Measurements from ENCODE around the gene KRIT1.
"Not testable (repeated sequence)": the region's sequence is repeated elsewhere in the genome, so short reads cannot be mapped to it uniquely, and the experiment has no call there.

KRIT1 gene

DNA sequence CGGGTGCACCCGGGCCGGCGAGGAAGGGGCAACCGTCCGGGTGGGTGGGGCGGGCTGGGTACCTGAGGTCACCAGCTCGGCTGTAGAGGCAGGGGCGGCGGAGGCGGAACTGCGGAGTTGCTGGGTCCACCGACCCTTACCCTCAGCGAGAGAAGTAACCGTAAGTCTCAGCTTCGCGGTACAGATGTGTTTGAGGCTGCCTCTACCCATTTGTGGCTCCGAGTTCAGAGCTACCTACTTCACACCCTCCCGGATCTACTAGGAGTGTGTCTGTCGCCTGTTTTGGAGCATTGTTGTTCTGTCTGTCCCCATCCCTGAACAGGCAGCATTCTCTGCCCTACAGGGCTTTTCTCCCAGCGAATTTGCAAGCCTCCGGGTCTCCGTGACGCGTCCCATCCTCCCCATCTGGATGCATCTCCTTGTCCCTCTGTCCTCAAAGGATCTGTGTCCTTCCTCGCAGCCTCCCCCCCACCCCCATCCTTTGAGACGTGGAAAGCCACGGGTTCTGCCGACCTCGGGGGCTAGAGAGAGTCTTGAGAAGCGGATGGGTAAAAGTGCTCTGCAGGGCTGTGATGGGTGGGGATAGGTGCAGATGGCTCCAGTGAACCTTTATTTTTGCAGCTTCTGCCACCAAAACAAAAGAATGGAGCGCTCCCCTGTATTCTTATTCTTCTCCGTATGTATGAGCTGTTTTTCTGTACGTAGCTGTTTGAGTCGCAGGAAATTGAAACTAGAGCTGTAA is 817 bp upstream of the KRIT1 start:
- no peak for DNase-seq (ENCODE audit: low read depth)

DNA sequence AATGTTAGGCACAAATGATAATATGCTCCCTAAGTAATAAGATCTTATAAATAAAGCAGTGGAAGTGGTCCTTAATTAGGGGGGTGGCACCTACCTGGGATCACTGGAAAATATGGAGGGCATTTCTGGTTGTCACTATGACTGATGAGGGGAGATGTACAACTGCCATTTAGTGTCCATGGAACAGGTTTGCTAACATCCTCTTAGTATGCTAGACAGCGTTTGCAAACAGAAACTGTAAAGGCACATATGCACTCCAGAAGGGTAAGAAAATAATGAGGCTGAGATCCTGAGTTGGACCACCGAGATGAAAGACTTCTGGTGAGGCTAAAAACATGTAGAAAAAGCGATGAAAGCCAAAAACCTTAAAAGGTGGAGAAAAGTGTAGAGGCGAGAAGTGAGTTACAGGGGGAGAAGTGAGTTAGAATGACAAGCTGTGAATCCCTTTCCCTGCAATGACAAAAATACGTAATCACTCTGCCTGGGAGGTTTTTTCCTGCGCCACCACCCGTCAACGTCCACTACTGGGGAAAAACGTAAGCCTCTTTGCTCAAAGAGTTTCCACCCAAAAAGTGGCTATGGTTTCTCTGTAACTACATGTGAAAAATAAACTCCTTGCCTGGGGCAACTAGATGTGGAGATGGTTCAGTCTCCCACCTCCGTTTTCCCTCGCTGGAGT is 767 bp downstream of the KRIT1 start:
- peak; percentile 1 for DNase-seq (ENCODE audit: low read depth)

DNA sequence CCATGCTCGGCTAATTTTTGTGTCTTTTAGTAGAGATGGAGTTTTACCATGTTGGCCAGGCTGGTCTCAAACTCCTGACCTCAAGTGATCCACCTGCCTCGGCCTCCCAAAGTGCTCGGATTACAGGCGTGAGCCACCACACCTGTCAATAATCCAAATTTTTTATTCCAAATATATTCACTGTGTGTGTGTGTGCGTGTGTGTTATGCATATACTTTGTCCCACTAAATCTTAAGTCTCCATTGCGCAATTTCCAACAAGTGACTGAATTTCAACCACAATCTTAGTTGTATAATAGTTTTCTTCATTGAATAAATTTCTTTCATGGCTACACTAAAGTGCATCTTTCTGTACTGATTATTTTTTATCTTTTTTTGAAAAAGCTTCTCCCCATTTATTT is 2.7 kb downstream of the KRIT1 start:
- no peak for DNase-seq (ENCODE audit: low read depth)

DNA sequence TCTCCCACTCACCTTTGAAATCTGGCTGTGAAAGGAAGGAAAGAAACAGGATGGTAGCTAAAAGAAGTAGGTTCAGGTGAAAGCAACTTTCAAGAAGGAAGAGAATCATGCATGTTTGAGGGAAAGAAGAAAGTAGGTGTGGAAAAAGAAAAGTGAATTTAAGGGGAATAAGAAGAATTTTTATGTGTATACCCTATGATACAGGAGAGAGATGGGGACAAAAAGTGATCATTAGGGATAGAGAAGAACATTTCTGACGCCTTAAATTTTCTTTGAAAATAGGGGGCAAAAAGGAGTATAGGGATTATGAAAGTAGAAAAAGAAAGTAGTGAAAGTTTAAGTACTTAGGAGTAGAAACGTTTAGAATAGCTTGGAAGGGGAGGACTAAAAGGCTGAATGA is 15.2 kb downstream of the KRIT1 start:
- no peak for DNase-seq (ENCODE audit: low read depth)

DNA sequence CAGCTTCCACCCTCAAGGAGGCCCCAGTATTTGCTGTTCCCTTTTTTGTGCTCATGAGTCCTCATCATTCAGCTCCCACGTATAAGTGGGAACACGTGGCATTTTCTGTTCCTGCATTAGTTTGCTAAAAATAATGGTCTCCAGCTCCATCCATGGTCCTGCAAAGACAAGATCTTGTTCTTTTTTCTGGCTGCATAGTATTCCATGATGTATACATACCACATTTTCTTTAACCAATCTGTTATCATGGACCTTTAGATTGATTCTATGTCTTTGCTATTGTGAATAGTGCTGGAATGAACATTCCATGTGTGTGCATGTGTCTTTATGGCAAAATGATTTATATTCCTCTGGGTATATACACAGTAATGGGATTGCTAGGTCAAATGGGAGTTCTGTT is 17.0 kb downstream of the KRIT1 start:
- DNase-seq (ENCODE audit: low read depth), result no peak

DNA sequence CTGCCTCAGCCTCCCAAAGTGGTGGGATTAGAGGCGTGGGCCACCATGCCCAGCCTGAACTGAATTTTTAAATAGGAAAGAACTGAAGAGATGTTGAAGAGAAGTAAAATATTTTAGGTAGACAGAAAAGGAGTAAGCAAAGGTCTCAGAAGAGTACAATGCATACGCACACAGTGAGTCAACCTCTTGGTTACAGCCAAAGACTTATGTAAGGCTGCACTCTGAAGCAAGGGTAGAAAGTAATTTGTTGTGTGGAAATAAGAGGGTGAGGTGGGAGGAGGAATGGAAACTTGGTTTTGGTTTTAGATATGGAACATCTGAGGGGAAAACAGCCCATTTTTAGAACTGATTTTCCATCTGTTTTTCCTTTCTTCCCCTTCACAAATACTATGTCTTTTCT is 17.6 kb downstream of the KRIT1 start:
- no peak for DNase-seq (ENCODE audit: low read depth)

DNA sequence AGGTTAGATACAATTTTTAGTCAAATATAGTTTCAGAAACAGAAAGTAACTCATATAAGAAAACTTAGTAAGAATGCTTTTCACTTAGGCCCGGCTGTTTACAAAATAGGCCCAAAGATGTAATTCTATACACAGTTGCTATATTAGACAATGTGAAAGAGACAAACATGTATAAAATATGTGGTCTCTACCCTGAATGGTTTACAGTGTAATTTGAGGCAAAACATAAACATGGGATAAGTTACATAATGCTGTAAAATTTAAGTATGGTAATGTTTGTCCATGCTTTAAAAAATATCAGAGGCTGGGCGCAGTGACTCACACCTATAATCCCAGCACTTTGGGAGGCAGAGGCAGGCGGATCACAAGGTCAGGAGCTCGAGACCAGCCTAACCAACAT is 18.7 kb downstream of the KRIT1 start:
- no peak for DNase-seq (ENCODE audit: low read depth)

DNA sequence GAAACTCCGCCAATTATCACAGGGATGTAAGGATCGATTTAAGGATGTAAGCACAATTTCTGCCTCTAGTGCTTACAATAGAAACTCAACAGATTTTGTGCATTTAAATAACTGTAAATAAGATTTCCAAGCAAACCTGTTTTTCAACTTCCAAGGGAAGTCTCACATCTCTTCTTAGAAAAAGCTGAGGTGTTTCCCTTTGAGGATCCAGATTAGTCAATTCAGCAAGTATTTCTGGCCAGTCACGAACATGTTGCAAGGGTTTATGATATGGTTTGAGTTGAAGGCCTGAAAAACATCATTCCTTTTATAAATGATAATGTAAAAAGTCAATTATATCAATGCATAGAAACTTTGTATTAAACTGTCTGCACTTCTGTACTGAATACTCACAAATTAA is 23.9 kb downstream of the KRIT1 start:
- no peak for DNase-seq (ENCODE audit: low read depth)

DNA sequence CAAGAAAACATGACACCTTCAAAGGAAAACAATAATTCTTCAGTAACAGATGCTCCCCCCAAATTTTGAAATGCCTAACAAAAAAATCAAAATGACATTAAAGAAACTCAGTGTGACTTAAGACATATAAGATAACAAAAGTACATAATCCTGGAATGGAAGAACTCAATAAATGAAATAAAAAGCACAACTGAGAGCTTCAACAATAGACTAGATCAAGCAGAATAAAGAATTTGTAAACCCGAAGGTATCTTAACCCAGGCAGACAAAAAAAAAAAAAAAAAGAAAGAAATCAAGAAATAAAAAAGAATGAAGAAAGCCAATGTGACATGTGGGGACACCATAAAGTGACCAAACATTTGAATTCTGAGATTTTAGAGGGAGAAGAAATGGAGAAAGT is 39.0 kb downstream of the KRIT1 start:
- no peak for DNase-seq (ENCODE audit: low read depth)

DNA sequence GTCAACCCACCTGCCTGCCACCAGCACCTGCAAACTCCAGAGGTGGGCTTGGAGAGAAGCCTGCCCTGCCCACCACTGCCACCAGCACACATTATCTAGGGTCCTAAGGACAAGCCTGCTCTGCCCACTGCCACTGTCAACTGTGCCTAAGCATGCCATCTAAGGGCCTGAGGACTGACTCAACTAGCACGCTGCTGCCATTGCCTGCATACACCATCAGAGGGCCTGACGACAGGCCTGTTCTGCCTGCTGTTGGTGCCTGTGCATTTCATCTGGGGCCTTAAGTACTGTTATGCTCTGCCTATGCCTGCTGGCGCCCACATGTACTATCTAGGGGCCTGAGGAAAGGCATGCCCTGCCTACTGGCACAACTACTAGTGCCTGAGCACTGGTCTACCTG is 39.7 kb downstream of the KRIT1 start:
- DNase-seq (ENCODE audit: low read depth), result no peak

DNA sequence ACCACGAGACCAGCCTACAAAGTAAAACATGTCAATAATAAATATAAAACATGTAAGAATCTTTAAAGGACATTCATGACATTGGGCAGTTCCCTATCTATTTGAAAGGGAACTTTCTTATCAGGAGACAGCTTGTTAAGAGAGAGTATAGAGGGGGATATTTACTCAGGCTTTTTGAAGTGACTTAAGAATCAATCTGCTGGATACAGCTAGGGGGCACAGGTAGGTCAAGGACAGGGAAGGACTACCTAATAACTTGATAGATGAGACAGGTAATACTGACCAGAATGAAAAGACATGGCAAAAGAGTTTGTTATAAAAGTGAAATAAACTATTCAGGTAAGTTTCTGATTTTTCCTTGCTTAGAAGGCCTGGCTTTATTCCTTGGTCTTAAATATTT is 44.9 kb downstream of the KRIT1 start:
- DNase-seq (ENCODE audit: low read depth), result no peak

DNA sequence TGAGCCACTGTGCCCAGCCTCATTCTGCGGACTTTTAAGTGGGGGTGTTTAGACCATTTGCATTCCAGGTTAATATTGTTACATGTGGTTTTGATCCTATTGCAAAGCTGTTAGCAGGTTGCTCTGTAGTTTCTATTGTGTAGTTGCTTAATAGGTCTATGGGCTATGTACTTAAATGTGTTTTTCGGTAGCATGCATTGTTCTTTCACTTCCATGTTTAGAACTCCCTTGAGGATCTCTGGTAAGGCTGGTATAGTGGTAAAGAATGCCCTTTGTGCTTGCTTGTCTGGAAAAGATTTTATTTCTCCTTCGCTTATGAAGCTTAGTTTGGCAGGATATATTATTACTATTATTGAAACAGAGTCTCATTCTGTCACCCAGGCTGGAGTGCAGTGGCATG is 53.4 kb downstream of the KRIT1 start:
- DNase-seq (ENCODE audit: low read depth), result no peak

DNA sequence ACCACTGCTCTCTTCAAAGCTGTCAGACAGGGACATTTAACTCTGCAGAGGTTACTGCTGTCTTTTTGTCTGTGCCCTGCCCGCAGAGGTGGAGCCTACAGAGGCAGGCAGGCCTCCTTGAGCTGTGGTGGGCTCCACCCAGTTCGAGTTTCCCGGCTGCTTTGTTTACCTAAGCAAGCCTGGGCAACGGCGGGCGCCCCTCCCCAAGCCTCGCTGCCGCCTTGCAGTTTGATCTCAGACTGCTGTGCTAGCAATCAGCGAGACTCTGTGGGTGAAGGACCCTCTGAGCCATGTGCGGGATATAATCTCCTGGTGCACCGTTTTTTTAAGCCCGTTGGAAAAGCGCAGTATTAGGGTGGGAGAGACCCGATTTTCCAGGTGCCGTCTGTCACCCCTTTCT is 56.5 kb downstream of the KRIT1 start:
- not testable (repeated sequence) for DNase-seq (ENCODE audit: low read depth)

DNA sequence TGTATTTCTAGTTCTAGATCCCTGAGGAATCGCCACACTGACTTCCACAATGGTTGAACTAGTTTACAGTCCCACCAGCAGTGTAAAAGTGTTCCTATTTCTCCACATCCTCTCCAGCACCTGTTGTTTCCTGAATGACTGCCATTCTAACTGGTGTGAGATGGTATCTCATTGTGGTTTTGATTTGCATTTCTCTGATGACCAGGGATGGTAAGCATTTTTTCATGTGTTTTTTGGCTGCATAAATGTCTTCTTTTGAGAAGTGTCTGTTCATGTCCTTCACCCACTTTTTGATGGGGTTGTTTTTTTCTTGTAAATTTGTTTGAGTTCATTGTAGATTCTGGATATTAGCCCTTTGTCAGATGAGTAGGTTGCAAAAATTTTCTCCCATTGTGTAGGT is 61.4 kb downstream of the KRIT1 start:
- DNase-seq (ENCODE audit: low read depth), result not testable (repeated sequence)

DNA sequence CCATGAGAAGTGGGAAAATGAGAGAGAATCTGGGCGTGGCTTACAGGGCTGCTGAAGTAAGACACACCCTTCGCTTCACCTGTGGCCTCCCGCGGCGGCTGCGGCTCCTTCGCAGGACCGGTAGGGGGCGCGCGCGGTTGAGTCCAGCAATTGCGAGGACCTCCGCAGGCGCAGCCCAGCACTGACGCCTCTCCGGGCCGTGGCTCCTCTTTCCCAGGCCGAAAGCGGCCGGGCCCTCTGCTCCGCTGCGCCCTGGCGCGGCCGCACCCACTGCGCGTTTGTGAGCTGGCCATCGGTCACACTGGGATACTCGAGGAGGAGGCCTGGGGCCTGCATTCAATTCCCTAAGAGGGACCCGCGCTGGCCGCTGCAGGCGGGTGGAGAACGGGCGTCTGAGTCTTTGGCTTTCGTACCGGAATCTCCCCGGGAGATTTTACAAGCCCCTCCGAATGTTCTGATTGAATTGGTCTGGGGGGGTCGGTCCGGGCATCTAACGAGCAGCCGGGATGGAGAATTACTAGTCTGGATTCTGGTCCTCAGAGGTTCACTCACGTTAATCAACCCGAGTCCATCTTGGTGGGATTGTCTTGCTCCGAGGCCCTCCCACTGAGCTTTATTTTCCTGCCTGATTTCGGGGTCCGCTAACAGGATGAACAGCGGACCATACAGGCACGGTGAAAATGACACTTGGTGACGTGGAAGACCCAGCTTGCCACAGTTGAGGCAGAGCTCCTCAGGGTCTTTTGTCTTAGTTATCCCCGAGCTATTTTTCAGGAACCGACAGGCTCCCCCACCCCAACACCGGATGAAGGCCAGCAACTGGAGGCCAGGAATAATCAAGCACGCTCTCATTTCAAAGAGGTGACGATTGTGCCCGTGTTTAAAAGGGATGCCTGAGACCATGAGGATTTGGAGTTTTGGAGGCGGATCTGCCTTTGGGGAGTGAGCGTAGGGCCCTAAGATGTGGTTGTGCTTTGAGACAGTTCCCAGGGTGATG is 66.5 kb downstream of the KRIT1 start, which contains the start of gene LRRD1:
TSS of gene LRRD1 (minus strand) at position 215 of the 997 bp plus-strand sequence. CDS start 13,940 bp downstream, outside the sequence.
- peak; percentile 80 for DNase-seq (ENCODE audit: low read depth)

DNA sequence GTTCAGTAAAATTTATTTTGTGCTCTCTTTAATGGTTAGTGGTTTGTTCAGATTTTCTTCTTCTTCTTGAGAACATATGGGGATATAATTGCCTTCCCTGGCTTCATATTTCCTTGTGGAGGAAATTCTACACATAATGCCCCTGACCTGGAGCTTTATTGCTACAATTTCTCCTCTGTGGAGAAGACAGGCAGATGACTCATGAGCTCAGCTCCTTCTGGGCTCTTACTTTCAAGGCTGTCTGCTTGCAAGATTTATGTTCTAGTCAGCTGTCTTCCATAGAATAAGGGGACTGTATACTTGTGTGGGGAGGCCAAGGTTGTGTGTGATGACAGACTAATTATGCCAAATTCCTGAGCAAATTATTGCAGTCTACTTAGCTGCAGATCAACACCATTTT is 68.4 kb downstream of the KRIT1 start:
- DNase-seq (ENCODE audit: low read depth), result no peak

DNA sequence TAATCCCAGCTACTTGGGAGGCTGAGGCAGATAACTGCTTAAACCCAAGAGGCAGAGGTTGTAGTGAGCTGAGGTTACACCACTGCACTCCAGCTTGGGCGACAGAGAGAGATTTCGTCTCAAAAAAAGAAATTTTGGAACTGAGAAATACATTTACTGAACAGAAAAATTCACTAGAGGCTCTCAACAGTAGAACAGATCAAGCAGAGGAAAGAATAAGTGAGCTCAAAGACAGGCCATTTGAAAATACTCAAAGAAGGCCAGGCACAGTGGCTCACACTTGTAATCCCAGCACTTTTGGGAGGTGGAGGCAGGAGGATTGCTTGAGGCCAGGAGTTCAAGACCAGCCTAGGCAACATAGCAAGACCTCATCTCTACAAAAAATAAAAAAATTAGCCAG is 76.2 kb downstream of the KRIT1 start:
- DNase-seq (ENCODE audit: low read depth), result not testable (repeated sequence)

DNA sequence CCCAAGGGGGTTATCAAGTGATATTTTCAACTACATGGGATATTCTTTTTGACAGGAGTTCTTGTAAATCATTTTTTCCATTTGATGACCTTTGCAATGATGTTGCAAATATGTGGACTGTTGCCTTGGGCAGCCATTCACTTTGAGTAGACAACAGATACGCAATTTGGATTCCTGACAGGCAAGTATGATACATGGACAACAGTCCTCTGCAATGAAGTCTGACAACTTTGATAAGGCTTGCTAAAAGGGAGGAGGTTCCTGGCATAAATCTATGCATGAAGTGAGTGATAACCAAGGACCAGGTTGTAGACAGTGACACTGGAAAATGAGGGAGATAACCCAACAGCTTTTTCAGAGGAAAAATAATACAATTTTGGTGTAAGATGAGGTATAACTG is 84.4 kb downstream of the KRIT1 start:
- DNase-seq (ENCODE audit: low read depth), result no peak

DNA sequence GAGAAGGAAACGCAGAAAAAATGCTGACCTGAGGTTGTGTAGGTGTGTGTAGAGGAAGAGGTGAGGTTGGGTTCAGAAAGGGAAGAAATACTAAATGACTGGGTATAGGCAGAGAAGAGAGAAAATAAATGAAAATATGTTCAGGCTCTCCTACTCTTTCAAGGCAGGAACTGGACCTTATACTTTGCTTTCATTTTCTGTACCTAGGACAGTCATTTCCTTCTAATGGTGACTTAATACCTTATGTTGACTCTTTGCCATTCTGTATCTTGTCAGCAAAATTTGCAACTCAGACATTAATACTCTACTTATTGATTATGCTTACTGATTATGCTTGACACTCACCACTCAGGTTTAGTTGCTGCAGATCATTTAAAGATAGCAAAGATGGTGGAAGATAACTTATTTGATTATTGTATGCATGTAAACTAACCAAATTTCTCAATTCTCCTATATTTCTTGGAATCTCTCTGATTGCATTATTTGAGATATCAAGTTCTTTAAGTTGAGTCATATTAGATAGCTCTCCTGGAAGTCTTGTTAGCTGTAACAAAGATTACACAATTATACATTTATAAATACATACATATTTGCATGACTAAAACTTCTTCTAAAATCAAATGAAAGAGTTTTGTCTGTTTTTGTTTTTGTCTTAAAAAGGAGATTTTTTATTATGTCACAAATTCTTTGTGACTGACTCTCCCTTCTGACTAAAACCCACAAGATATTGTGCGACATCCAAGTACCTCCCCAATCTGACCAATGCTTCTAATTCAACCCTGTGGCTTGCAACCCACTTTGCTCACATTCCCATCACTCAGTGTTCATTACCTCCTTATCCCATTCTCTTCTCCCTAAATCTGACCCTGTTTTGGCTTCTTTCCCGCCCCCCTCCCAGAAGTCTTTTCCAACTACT is 86.8 kb downstream of the KRIT1 start:
- no peak for DNase-seq (ENCODE audit: low read depth)

DNA sequence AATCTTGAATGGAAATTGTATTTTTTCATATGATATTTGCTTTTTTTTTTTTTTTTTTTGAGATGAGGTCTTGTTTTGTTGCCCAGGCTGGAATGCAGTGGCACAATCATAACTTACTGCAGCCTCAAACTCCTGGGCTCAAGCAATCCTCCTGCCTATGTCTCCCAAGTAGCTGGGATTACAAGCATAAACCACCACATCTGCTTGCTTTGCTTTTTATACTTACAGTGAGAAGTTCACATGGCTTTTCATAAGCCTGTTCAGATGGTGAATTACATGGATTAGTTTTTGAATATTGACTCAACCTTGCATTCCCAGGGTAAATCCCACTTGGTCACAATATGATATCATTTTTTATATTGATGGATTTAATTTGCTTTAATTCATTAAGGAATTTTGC is 88.7 kb downstream of the KRIT1 start:
- DNase-seq (ENCODE audit: low read depth), result no peak

DNA sequence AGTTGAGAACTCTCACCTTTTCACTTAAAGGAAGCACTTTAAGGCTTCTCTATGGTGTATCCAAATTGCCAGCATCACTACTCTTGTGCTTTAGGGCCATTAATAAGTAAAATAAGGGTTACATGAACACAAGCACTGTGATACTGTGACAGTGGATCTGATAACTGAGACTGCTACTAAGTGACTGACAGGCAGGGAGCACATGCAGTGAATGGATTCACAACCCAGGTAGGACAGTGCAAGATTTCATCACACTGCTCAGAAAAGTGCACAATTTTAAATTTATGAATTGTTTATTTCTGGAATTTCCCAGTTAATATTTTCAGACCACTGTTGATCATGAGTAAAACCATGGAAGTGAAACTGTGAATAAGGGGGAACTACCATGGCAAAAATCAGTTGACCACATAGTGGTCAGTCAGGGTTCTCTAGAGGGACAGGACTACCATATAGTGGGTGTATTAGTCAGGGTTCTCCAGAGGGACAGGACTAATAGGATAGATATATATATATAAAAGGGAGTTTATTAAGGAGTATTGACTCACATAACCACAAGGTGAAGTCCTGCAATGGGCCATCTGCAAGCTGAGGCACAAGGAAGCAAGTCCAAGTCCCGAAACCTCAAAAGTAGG is 90.5 kb downstream of the KRIT1 start:
- no peak for DNase-seq (ENCODE audit: low read depth)

Data from activated T-helper 1 cell treated with Interleukin-2 at 50 U/mL for 16 hours (primary cell).